CD4-positive, alpha-beta T cell treated with Interleukin-17A for 1 hour (primary cell): ENCODE results near the gene ITLN2.
"Not testable (repeated sequence)": the region's sequence is repeated elsewhere in the genome, so short reads cannot be mapped to it uniquely, and the experiment has no call there.

ENCODE experiments used
- DNase-seq: peaks from one replicate; pipeline ENCODE4 v3.0.0-alpha.2; 2020

The ITLN2 gene

GRCh38 chr1:160954158-160955104 is at the start of gene ITLN2:
ITLN2 (minus strand) TSS chr1:160954809; CDS start chr1:160954741, 68 bp downstream.
- peak; percentile 57 for DNase-seq

GRCh38 chr1:161001525-161001924 is 46.9 kb upstream of the ITLN2 start:
- DNase-seq: no peak

- DNase-seq: no peak
Observed at GRCh38 chr1:161000736-161001480, 46.3 kb upstream of the ITLN2 start.

GRCh38 chr1:160999376-160999775 is 44.8 kb upstream of the ITLN2 start:
- DNase-seq: no peak

GRCh38 chr1:160997323-160998038 is 42.9 kb upstream of the ITLN2 start:
- peak; percentile 61 for DNase-seq

GRCh38 chr1:160996178-160996577 is 41.6 kb upstream of the ITLN2 start:
- DNase-seq: no peak

GRCh38 chr1:160993544-160994193 is 39.1 kb upstream of the ITLN2 start:
- DNase-seq: peak; percentile 31

GRCh38 chr1:160992036-160992435 is 37.4 kb upstream of the ITLN2 start:
- DNase-seq: not testable (repeated sequence)

GRCh38 chr1:160987359-160988050 is 32.9 kb upstream of the ITLN2 start:
- DNase-seq: no peak

- no peak for DNase-seq
Observed at GRCh38 chr1:160985723-160986122, 31.1 kb upstream of the ITLN2 start.

- DNase-seq: no peak
Observed at GRCh38 chr1:160981584-160982411, 27.2 kb upstream of the ITLN2 start.

- no peak for DNase-seq
Observed at GRCh38 chr1:160979286-160979685, 24.7 kb upstream of the ITLN2 start.

- DNase-seq: no peak
Observed at GRCh38 chr1:160978510-160978927, 23.9 kb upstream of the ITLN2 start.

- no peak for DNase-seq
Observed at GRCh38 chr1:160975026-160975425, 20.4 kb upstream of the ITLN2 start.

- DNase-seq: no peak
Observed at GRCh38 chr1:160973491-160973890, 18.9 kb upstream of the ITLN2 start.

- no peak for DNase-seq
Observed at GRCh38 chr1:160972939-160973338, 18.3 kb upstream of the ITLN2 start.

- DNase-seq: no peak
Observed at GRCh38 chr1:160971618-160972056, 17.0 kb upstream of the ITLN2 start.

GRCh38 chr1:160963521-160963920 is 8.9 kb upstream of the ITLN2 start:
- DNase-seq: no peak

GRCh38 chr1:160961419-160961818 is 6.8 kb upstream of the ITLN2 start:
- no peak for DNase-seq

- no peak for DNase-seq
Observed at GRCh38 chr1:160956966-160957365, 2.4 kb upstream of the ITLN2 start.

GRCh38 chr1:160953030-160953429 is 1.6 kb downstream of the ITLN2 start:
- DNase-seq: no peak
